T-helper 1 cell treated with Interleukin-12 subunit alpha and Interleukin-12 subunit beta and Interleukin-4 antibody, amounts not matched to agents 30 μg/mL and 1 μg/mL, for 36 hours (primary cell): ENCODE results near the gene MEGF6.
"Not testable (repeated sequence)": the region's sequence is repeated elsewhere in the genome, so short reads cannot be mapped to it uniquely, and the experiment has no call there.

ENCODE experiments used
- H3K27ac Mint-ChIP-seq: one replicate; pipeline ENCODE4 v1.8.0; 2021; ENCODE audit warnings: mild to moderate bottlenecking, mixed read lengths
- H3K27me3 Mint-ChIP-seq: one replicate; pipeline ENCODE4 v1.8.0; 2021; ENCODE audit warnings: low read depth, mixed read lengths
- H3K36me3 Mint-ChIP-seq: one replicate; pipeline ENCODE4 v1.8.0; 2021; ENCODE audit warnings: low read depth, mixed read lengths
- H3K4me1 Mint-ChIP-seq: one replicate; pipeline ENCODE4 v1.8.0; 2021; ENCODE audit warnings: low read depth, mixed read lengths
- H3K4me3 Mint-ChIP-seq: one replicate; pipeline ENCODE4 v1.8.0; 2021; ENCODE audit warnings: mild to moderate bottlenecking, moderate library complexity, mixed read lengths
- H3K9me3 Mint-ChIP-seq: one replicate; pipeline ENCODE4 v1.8.0; 2021; ENCODE audit warnings: mixed read lengths

MEGF6 gene

GRCh38 chr1:3573500-3573899, 37.8 kb downstream of the MEGF6 start:
- no peak overlapping the region for H3K27ac Mint-ChIP-seq
- no peaks in the 10 kb centered on the region for H3K4me1 Mint-ChIP-seq
- no peaks in the 10 kb centered on the region for H3K36me3 Mint-ChIP-seq
- H3K9me3 Mint-ChIP-seq: no peaks in the 10 kb centered on the region
- H3K4me3 Mint-ChIP-seq: no peak overlapping the region
- no peaks in the 10 kb centered on the region for H3K27me3 Mint-ChIP-seq

- H3K4me3 Mint-ChIP-seq, H3K27ac Mint-ChIP-seq, H3K27me3 Mint-ChIP-seq, H3K9me3 Mint-ChIP-seq, H3K36me3 Mint-ChIP-seq, H3K4me1 Mint-ChIP-seq: not testable (repeated sequence)
These were observed 38.7 kb downstream of the MEGF6 start for GRCh38 chr1:3572638-3573037.

GRCh38 chr1:3571263-3571662, 40.0 kb downstream of the MEGF6 start:
- H3K9me3 Mint-ChIP-seq: no peaks in the 10 kb centered on the region
- H3K4me1 Mint-ChIP-seq: no peaks in the 10 kb centered on the region

GRCh38 chr1:3570066-3570986, 41.0 kb downstream of the MEGF6 start:
- H3K4me3 Mint-ChIP-seq: no peak overlapping the region
- H3K27me3 Mint-ChIP-seq: no peaks in the 10 kb centered on the region
- no peaks in the 10 kb centered on the region for H3K9me3 Mint-ChIP-seq
- H3K4me1 Mint-ChIP-seq: no peaks in the 10 kb centered on the region
- H3K36me3 Mint-ChIP-seq: no peaks in the 10 kb centered on the region
- H3K27ac Mint-ChIP-seq: no peak overlapping the region

More at GRCh38 chr1:3571263-3571662, 40.0 kb downstream of the MEGF6 start:
- Mint-ChIP-seq H3K4me3 (no peak overlapping the region), H3K36me3 (no peaks in the 10 kb centered on the region), H3K27me3 (no peaks in the 10 kb centered on the region), H3K27ac (no peak overlapping the region)

GRCh38 chr1:3569436-3569835, 41.9 kb downstream of the MEGF6 start:
- no peak overlapping the region for H3K27ac Mint-ChIP-seq
- H3K27me3 Mint-ChIP-seq: no peaks in the 10 kb centered on the region
- no peak overlapping the region for H3K4me3 Mint-ChIP-seq
- H3K4me1 Mint-ChIP-seq: no peaks in the 10 kb centered on the region
- H3K9me3 Mint-ChIP-seq: no peaks in the 10 kb centered on the region
- H3K36me3 Mint-ChIP-seq: no peaks in the 10 kb centered on the region

- H3K27ac Mint-ChIP-seq: no peak overlapping the region
- no peaks in the 10 kb centered on the region for H3K9me3 Mint-ChIP-seq
These were observed 42.4 kb downstream of the MEGF6 start for GRCh38 chr1:3568815-3569435.

GRCh38 chr1:3566951-3567804, 44.1 kb downstream of the MEGF6 start:
- H3K4me3 Mint-ChIP-seq: no peak overlapping the region
- H3K4me1 Mint-ChIP-seq: no peaks in the 10 kb centered on the region
- no peaks in the 10 kb centered on the region for H3K9me3 Mint-ChIP-seq
- no peaks in the 10 kb centered on the region for H3K36me3 Mint-ChIP-seq
- no peaks in the 10 kb centered on the region for H3K27me3 Mint-ChIP-seq
- H3K27ac Mint-ChIP-seq: no peak overlapping the region

More at GRCh38 chr1:3568815-3569435, 42.4 kb downstream of the MEGF6 start:
- Mint-ChIP-seq H3K4me1 (no peaks in the 10 kb centered on the region), H3K4me3 (no peak overlapping the region), H3K36me3 (no peaks in the 10 kb centered on the region), H3K27me3 (no peaks in the 10 kb centered on the region)

- Mint-ChIP-seq H3K4me1 (no peaks in the 10 kb centered on the region), H3K27ac (no peak overlapping the region), H3K36me3 (no peaks in the 10 kb centered on the region), H3K27me3 (no peaks in the 10 kb centered on the region), H3K9me3 (no peaks in the 10 kb centered on the region), H3K4me3 (no peak overlapping the region)
These were observed 45.1 kb downstream of the MEGF6 start for GRCh38 chr1:3566003-3566885.

- no peaks in the 10 kb centered on the region for H3K36me3 Mint-ChIP-seq
- H3K27ac Mint-ChIP-seq: no peak overlapping the region
- H3K4me3 Mint-ChIP-seq: no peak overlapping the region
- H3K4me1 Mint-ChIP-seq: no peaks in the 10 kb centered on the region
- no peaks in the 10 kb centered on the region for H3K9me3 Mint-ChIP-seq
- H3K27me3 Mint-ChIP-seq: no peaks in the 10 kb centered on the region
These were observed 46.1 kb downstream of the MEGF6 start for GRCh38 chr1:3564921-3565831.

- Mint-ChIP-seq H3K27ac (no peak overlapping the region), H3K4me3 (no peak overlapping the region), H3K27me3 (no peaks in the 10 kb centered on the region), H3K4me1 (no peaks in the 10 kb centered on the region), H3K36me3 (no peaks in the 10 kb centered on the region), H3K9me3 (no peaks in the 10 kb centered on the region)
These were observed 47.7 kb downstream of the MEGF6 start for GRCh38 chr1:3563610-3564009.

- no peak overlapping the region for H3K4me3 Mint-ChIP-seq
- H3K36me3 Mint-ChIP-seq: no peaks in the 10 kb centered on the region
- no peaks in the 10 kb centered on the region for H3K27me3 Mint-ChIP-seq
- no peaks in the 10 kb centered on the region for H3K9me3 Mint-ChIP-seq
- H3K27ac Mint-ChIP-seq: no peak overlapping the region
- no peaks in the 10 kb centered on the region for H3K4me1 Mint-ChIP-seq
These were observed 48.2 kb downstream of the MEGF6 start for GRCh38 chr1:3563125-3563524.

- H3K27me3 Mint-ChIP-seq: no peaks in the 10 kb centered on the region
- H3K4me3 Mint-ChIP-seq: no peak overlapping the region
- no peaks in the 10 kb centered on the region for H3K9me3 Mint-ChIP-seq
- H3K36me3 Mint-ChIP-seq: no peaks in the 10 kb centered on the region
- no peak overlapping the region for H3K27ac Mint-ChIP-seq
- no peaks in the 10 kb centered on the region for H3K4me1 Mint-ChIP-seq
These were observed 48.6 kb downstream of the MEGF6 start for GRCh38 chr1:3562712-3563111.

- Mint-ChIP-seq H3K4me3 (no peak overlapping the region), H3K27ac (no peak overlapping the region), H3K4me1 (no peaks in the 10 kb centered on the region), H3K9me3 (no peaks in the 10 kb centered on the region), H3K36me3 (no peaks in the 10 kb centered on the region), H3K27me3 (no peaks in the 10 kb centered on the region)
These were observed 49.6 kb downstream of the MEGF6 start for GRCh38 chr1:3561702-3562101.
